ENCODE measurements around the gene WAS.
"Not testable (repeated sequence)": the region's sequence is repeated elsewhere in the genome, so short reads cannot be mapped to it uniquely, and the experiment has no call there.

DNA sequence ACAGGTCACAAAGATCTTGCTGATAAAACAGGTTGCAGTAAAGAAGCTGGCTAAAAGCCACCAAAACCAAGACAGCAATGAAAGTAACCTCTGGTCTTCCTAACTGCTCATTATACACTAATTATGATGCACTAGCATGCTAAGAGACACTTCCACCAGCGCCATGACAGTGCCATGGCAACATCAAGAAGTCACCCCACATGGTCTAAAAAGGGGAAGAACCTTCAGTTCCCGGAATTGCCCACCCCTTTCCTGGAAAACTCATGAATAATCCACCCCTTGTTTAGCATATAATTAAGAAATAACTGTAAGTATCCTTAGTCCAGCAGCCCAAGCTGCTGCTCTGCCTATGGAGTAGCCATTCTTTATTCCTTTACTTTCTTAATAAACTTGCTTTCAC, 3.1 kb upstream of the WAS start:
- TF ChIP-seq POLR2A, POLR2AphosphoS5 (IDR thresholded peaks at IDR 0.05; ENCODE audit: low read depth, low read length): not testable (repeated sequence)
